C1 segment of cervical spinal cord (tissue), 14 donors: ENCODE data around the gene NDUFS7.
"Not testable (repeated sequence)": the region's sequence is repeated elsewhere in the genome, so short reads cannot be mapped to it uniquely, and the experiment has no call there.

ENCODE experiments used
- DNase-seq, 14 donors: peaks; one replicate each; lab custom pipeline; 2025; lab: John Stamatoyannopoulos, UW

The NDUFS7 gene

DNA sequence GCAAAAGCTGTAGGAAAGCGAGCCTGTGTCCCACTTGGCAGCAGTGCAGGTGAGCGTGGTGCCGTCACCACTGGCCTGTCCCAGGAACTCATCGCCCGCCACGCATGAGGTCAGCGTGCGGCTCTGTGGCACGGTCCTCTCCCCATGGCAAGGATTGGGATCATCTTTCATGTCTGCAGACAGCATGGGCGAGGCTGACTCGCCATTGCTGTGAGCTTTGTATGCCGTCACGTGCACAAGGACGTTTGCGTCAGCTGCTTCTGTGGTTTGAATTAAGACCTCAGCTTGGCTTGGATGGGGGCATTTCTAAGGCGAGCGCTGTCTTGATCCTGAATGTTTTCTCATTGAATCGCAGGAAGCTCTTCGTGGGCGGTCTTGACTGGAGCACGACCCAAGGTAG, 33.4 kb downstream of the NDUFS7 start:
- peak in 3 of 14 donors; percentile 19 to 50 (median 30) for DNase-seq

- peak in 1 of 14 donors; percentile 42 for DNase-seq
These were observed 34.2 kb downstream of the NDUFS7 start for GRCh38 chr19:1417681-1418495.

- DNase-seq = no peak
These were observed 34.7 kb downstream of the NDUFS7 start for GRCh38 chr19:1418496-1418775.

DNA sequence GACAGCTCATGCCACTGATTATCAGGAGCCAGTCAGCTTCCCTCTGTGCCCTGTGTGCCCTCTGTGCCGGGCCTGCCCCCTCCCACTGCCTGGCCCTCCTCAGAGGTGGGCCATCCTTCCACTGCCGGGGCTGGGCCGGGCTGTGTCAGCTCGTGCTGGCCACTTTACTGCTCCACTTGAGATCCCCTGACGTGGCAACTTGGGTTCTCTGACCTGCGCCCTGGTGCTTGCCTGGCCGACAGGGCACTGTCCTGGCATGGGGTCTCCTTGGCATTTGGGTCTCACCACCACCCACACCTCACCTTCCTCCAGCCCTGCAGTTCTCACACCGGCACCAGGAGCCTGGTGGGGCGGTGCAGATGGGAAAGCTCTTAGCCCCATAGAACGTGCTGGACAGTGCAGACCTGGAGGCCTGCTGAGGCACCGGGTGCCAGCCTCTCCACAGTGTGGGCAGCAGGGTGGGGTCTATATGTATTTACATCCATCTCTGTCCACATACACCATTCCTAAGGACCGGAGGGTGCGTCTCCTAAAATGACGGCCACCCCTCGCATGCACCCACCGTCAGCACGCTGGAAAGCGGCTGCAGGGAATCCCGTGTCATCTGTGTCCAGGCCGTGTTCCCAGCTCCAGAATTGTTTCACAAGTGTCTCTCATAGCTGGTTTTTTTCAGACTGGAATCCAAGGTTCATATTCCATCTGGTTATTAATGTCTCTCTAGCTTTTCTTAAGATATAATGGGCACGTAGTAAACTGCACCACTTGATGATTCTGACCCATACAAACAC, 35.4 kb downstream of the NDUFS7 start:
- DNase-seq = no peak

GRCh38 chr19:1420085-1420484, 36.4 kb downstream of the NDUFS7 start:
- not testable (repeated sequence) for DNase-seq

- DNase-seq = no peak
These were observed 36.9 kb downstream of the NDUFS7 start for GRCh38 chr19:1420590-1420989.

- no peak for DNase-seq
These were observed 37.7 kb downstream of the NDUFS7 start for GRCh38 chr19:1421218-1421957.

- no peak for DNase-seq
These were observed 38.2 kb downstream of the NDUFS7 start for GRCh38 chr19:1421958-1422305.

GRCh38 chr19:1422360-1422759, 38.7 kb downstream of the NDUFS7 start:
- DNase-seq = no peak

- no peak for DNase-seq
These were observed 39.2 kb downstream of the NDUFS7 start for GRCh38 chr19:1422943-1423342.

DNA sequence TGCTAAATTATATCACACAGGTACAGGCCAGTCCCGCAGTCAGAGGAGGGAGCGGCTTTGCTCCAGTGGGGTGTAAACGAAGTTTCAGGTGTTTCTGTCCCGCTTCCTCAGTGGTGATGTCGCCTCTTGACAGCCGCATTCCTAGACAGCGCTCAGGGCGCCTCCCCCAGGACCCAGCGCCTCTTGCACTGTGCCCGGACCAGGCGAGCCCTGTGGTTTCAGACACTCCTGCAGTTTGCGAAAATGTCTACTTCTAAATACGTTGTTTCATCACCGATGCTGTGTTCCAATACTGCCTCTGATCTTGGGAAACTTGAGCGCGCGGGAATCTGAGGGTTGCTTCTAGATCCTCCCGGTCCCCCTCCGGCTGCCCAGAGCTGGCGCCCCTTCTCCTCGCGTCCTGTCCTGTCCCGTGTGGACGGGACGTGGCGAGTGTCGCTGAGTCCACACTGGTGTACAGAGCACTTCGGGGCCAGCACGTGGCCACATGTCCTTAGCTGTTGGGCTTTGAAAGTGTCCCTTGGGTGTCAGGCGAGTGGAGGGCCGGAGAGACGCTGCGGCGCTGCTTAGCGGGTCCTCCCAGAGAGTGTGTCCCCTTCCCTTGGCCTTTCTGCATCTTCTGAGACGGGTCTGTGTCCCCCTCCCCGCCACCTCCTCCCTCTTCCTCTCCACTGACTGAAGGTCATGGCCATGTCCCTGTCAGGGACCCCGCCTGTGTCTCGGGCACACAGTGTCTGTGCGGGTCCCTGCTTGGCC, 39.9 kb downstream of the NDUFS7 start:
- no peak for DNase-seq

GRCh38 chr19:1424192-1424955, 40.7 kb downstream of the NDUFS7 start:
- DNase-seq = no peak

DNA sequence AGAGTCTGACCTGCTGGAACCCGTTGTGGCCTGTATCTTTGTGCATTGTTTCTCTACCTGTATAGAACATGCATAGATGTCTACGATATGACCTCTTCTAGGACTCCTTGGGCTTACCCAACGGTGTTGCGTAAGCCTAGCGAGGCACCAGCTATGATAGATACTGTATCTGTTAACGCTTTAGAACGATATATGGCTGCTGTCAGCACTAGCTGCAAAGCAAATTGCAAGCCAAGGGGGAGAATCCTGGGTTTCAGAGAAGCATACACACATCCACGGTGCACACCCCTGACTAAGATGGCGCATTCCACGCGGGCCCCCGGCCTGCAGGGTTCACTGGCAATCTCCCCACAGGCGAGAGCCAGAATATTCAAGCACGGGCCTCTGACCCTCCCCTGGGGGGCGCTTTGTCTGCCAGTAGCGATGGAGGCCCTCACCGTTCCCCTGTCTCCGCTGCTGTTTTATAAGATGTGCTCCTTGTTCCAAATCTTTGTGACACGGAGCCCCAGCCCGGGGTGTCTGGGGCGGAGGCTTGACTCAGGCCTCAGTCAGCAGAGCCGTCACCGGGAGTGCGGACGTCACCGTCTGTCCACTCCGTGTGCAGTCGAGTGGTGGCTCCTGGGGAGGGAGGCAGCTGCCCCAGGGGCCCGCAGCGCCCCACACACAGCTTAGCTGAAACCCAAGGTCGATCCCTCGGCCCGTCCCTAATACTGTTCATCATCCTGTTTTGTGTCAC, 41.6 kb downstream of the NDUFS7 start:
- DNase-seq = no peak

DNA sequence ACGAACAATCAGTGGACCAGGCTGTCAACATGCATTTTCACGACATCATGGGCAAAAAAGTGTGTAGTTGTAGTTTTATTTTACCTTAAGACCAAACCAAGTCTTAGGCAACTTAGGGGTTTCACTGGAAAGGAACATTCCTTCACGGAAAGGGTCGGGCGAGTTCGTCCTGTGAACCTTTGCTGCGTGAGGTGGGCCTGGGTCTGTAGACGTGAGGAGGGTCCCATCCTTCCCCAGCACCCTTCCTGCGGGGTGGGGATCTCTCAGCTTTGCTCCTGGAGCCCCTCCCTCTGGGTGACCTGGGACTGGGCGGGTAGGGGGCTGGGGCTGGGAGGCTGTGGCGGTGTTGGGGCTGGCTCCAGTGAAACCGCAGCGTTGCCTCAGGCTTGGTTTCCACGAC, 42.2 kb downstream of the NDUFS7 start:
- no peak for DNase-seq

DNA sequence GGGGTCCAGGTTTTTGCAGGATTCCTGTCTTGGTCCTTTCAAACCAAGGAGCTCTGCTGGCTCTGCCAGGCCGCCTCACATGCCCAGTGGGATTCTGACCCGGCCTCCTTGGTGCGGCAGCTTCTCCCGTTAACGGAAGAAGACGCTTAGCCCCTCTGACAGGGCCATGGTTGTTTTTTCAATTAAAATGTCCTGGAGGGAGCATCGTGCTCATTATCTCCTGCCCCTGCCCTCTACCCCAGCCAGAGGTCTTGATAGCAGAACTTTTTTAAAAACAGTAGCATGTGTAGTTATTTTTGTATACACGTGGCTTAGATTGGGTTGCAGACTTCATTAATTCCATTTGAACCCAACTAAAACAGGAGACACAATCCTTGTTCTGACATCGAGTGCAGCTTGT, 43.0 kb downstream of the NDUFS7 start:
- DNase-seq = no peak

- DNase-seq = peak in 1 of 14 donors; percentile 18
These were observed 43.7 kb downstream of the NDUFS7 start for GRCh38 chr19:1427221-1427920.

DNA sequence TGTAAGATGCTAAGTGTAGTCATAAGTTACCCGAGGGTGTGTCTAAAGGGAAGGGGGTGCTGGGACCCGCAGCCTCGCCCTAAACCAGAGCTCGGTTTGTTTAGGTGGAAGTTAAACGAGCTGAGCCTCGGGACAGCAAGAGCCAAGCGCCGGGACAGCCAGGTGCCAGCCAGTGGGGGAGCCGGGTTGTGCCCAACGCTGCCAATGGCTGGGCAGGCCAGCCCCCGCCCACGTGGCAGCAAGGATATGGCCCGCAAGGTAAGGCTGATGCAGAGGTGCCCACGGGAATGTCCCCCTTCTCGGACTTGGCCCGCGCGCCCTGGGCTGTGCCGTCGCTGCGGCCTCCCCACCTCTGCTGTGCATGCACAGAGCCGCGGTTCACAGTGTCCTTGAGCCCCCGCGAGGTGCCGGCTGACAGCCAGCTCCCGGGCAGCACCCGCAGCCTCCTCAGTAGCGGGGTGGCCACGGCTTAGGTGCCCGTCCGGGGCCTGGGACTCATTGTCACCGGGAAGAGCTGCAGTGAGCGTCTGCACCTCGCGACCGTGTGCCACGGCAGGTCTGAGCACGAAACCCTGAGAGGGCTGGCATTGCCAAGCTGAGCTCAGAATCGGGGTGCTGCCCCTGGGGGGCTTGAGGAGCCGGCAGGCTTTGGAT, 45.2 kb downstream of the NDUFS7 start:
- DNase-seq = peak in 1 of 14 donors; percentile 72

DNA sequence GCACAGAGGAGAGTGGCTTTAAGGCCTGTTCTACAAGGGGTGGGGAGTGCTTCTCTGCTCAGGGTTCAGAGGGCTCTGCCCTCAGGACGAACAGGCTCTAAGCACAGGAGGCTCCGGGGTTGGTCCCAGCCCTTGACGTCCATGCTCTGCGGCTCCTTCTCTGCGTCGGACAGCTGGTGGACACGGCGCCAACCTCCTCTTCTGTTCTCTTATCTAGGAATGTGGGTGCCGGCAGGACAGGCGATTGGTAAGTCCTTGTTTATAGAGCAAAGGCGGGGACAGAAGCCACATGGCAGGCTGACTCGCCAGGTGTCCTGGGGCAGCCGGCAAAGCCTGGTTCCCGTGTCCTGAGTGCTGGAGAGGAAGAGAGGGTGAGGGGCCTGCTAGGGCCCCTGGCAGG, 46.0 kb downstream of the NDUFS7 start:
- no peak for DNase-seq

DNA sequence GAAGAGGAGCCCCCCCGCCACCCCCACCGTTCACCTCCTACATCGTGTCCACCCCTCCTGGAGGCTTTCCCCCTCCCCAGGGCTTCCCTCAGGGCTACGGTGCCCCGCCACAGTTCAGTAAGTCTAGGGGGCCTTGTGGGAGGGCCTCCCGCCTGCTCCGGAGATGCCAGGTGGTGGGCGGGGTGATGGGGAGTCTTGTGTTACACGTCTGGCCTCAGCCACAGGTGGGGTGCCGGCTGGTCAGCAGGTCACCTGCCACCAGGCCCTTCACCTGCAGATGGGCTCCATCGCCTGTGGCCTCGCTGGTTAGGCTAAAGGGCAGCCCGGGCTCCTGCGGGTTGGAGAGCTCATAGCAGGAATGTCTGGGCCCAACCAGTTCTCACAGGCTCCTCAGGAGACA, 46.5 kb downstream of the NDUFS7 start:
- no peak for DNase-seq
